Spinal cord (tissue), 10 donors: ENCODE data around the gene OGA. TPM values are rescaled to one million over a fixed set of nuclear protein-coding genes. Genes with fewer than 3 reads are reported as not detected.

Experiments
- DNase-seq, 6 donors: peaks; one replicate each; pipeline versions ENCODE4 v3.0.0 to v3.0.0-alpha.2; 2013 to 2015; ENCODE audit warnings: low spot score in 6 of 6, low read depth in 4 of 6
- H3K27ac ChIP-seq: one replicate; pipeline ENCODE4 v1.5.1; 2013; ENCODE audit warnings: low read depth, low read length, control low read depth
- H3K27me3 ChIP-seq: one replicate; pipeline ENCODE4 v1.6.1; 2013; ENCODE audit warnings: low read length; ENCODE audit not compliant: control insufficient read depth, insufficient read depth
- H3K36me3 ChIP-seq: one replicate; pipeline ENCODE4 v1.6.1; 2013; ENCODE audit warnings: low read length; ENCODE audit not compliant: control insufficient read depth, insufficient read depth
- H3K4me1 ChIP-seq: one replicate; pipeline ENCODE4 v1.6.1; 2013; ENCODE audit warnings: low read length; ENCODE audit not compliant: control insufficient read depth, insufficient read depth
- H3K4me3 ChIP-seq: one replicate; pipeline ENCODE4 v1.5.1; 2013; ENCODE audit warnings: low read depth, low read length, control low read depth
- H3K9me3 ChIP-seq: one replicate; pipeline ENCODE4 v1.6.1; 2013; ENCODE audit warnings: low read length; ENCODE audit not compliant: control insufficient read depth, insufficient read depth
- WGBS: methylation state at CpG from one replicate; pipeline ENCODE4 v1.1.5; 2013; ENCODE audit warnings: missing lambda C conversion rate; ENCODE audit not compliant: insufficient coverage; 5-methylcytosine and 5-hydroxymethylcytosine counted together
- polyA plus RNA-seq, 2 donors: library from polyadenylated mRNA; unstranded; fragments of 120-200 nt; gene quantifications; one replicate each; pipeline ENCODE4 v1.2.1, GENCODE V29; 2013; ENCODE audit not compliant: insufficient read length in 2 of 2
- total RNA-seq, 2 donors: library from RNA; depleted of rRNA in 1 of 2; stranded (reverse); fragments of 120-200 nt in 1 of 2; fragments of >200 nt in 1 of 2; gene quantifications; one replicate each; pipeline versions ENCODE4 v1.2.3 to v1.2.4, GENCODE V29; 2013 to 2014
- donor health status: healthy.

OGA gene
- total and polyA plus RNA-seq, 4 donors, result 173 to 267 (median 195) TPM

DNA sequence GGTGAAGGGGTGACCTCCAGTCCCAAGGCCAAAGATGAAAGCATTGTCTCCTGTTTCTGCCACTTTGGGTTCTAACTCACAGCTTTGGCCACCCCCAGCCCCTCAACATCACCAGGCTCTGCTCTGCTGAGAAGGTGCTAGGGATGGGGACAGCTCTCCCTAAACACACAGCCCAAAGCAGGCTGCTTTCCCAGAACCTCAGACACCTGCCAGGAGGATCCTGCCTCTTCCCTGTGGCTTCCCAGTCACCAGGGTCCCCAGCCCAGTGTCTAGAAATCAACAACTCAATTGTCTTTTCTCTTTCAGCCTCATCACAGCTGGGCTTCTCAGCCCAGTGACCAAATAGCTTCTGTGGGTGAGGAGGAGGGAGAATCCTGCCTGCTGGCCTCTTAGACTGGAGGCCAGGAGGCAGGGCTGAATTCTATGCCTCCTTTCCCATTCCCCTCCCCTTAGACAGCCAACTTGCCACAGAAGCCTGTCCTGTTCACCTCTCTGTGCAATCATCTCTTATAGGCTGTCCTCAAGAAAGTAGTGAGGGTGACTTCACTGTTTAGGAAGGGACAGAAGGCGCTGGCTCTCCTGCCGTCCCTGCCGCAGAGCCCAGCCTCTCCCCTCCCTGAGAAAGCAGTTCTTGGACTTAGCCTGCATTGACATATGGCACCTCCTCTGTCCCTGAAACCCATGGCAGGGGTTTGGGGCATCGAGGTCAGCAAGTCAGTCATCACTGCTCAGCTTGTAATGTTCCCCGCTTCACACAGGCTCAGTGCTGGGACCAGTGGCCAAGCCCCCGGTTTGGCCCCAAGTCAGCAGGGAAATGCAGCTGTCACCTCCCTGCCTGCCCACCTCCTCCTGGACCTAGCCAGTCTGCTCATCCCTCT lies 46.0 kb downstream of the OGA start:
- Histone ChIP-seq H3K36me3 (peaks cover 15% of the 10 kb centered on the region), H3K27me3 (peaks cover 92% of the 10 kb centered on the region), H3K4me1 (peaks cover 28% of the 10 kb centered on the region), H3K9me3 (no peaks in the 10 kb centered on the region), H3K4me3 (no peak overlapping the region), H3K27ac (no peak overlapping the region)
- 71% methylated on average over 6 of the region's 6 CpGs for whole genome bisulfite sequencing
- DNase-seq, result no peak

DNA sequence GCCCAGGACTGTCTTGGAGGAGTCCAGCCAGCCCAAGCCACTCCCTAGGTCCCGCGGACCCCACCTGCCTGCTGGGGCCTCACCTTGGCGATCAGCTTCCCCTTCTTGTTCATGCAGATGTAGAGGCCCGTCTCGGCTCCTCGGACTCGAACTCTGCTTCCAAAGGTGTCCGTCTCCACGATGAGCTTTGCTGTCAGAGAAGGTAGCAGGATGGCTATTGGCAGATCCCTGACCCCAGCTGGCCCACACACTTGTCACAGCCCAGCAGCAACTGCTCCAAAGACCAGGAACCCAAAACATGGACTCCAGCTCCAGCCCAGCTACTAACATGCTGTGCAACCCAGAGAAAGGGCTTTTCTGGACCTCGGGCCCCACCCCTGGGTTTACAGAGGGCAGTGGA lies 46.9 kb downstream of the OGA start:
- DNase-seq, result no peak
- no peaks in the 10 kb centered on the region for H3K9me3 ChIP-seq
- H3K4me1 ChIP-seq, result peaks cover 28% of the 10 kb centered on the region
- H3K27me3 ChIP-seq, result peaks cover 90% of the 10 kb centered on the region
- peaks cover 15% of the 10 kb centered on the region for H3K36me3 ChIP-seq
- no peak overlapping the region for H3K27ac ChIP-seq
- 95% methylated on average over 9 of the region's 10 CpGs for WGBS
- no peak overlapping the region for H3K4me3 ChIP-seq

DNA sequence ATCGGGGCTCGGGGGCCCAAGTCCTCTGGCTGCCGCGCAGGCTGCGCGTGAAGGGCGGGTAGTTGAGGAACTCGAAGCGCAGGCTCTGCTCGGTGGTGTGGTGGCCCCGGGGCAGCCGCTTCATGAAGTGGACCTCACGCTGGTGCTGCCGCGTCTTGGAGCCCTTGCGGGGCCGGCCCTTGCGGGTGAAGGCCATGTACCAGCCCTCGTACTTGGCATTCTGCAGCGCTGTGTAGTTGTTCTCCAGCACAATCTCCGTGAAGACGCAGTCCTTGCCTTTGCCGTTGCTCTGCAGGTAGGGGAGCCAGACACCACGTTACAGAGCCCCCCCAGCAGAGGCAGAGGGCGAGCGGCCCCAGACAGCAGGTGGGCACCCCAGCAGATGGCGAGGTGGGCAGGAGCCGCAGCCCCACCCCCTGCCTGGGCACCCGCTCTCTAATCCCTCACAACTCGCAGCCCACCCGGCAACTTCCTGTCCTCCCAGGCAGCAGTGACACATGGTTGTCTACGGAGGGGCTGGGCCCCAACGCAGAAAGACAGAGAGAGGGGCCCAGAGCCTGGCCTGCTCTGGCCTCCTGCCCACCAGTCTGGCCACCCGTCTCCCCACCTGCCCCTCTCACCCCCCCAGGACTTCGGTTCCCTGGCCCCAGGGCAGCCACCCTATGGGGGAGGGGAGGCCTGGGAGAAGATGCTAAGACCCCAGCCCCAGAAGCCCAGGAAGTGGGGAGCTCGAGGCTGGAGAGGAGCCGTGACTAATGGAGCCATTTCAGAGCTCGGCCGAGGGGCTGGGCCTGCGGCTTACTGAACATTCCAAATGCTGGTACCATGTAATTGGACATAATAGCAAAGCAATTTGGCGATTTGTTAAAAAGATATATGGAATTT lies 47.7 kb downstream of the OGA start:
- Histone ChIP-seq H3K27ac (no peak overlapping the region), H3K9me3 (no peaks in the 10 kb centered on the region), H3K4me1 (peaks cover 27% of the 10 kb centered on the region), H3K36me3 (peaks cover 15% of the 10 kb centered on the region), H3K4me3 (no peak overlapping the region), H3K27me3 (peaks cover 89% of the 10 kb centered on the region)
- WGBS, result 73% methylated on average over 36 of the region's 41 CpGs
- no peak for DNase-seq

DNA sequence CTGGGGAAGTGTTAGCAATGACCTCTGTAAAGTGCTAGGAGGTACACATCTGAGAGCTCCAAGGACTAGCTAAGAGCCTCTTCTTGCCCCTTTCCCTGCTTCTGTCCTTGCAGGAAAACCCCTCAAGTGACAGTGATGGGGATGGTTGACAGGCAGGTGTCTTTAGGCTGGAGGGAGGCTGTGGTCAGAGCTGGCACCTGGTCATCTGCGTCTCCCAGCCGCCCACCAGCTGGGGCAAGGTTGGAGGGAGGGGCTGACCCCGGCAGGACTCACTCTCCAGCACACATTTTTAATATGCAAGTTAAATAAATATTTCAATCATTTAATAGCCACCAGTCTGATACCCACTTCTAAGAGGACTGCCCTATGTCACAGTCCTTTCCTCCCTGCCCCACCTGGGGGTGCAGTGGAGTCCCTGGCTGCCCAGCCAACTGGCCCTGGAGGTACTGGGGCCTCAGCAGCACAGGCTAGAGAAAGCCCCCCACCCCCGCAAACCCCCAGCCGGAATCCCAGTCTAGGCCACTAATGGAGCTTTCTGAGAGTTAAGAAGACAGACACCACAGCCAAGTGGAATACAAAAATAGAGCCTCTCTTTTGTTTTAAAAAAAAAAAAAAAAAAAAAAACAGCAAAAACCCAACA lies 48.6 kb downstream of the OGA start:
- no peak for DNase-seq
- Histone ChIP-seq H3K9me3 (no peaks in the 10 kb centered on the region), H3K4me3 (no peak overlapping the region), H3K27me3 (peaks cover 87% of the 10 kb centered on the region), H3K36me3 (peaks cover 15% of the 10 kb centered on the region), H3K27ac (no peak overlapping the region), H3K4me1 (peaks cover 19% of the 10 kb centered on the region)
- no CpG with 5 or more reads among the region's 5 CpGs for WGBS

DNA sequence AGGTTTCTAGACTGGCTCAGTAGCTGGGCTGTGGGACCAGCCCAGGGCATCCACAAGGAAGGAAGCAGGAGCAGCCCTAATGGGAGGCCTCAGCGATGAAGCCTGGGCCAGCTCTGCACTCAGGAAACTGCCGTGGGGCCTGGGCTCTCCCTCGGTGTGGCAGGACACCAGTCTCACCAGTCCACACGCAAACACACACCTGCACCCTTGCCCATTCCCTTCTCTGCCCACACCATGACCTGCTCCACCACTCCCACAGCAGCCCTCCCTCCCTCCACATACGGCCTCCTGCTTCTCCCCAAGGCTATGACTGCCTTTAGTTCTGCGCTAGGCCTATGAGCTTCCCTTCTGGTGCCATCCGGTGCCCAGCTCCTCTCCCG lies 49.5 kb downstream of the OGA start:
- no peak for DNase-seq
- Histone ChIP-seq H3K9me3 (no peaks in the 10 kb centered on the region), H3K4me1 (peaks cover 12% of the 10 kb centered on the region), H3K36me3 (peaks cover 13% of the 10 kb centered on the region), H3K27me3 (peaks cover 79% of the 10 kb centered on the region), H3K27ac (no peak overlapping the region), H3K4me3 (no peak overlapping the region)
- 80% methylated on average over 8 of the region's 8 CpGs for WGBS

DNA sequence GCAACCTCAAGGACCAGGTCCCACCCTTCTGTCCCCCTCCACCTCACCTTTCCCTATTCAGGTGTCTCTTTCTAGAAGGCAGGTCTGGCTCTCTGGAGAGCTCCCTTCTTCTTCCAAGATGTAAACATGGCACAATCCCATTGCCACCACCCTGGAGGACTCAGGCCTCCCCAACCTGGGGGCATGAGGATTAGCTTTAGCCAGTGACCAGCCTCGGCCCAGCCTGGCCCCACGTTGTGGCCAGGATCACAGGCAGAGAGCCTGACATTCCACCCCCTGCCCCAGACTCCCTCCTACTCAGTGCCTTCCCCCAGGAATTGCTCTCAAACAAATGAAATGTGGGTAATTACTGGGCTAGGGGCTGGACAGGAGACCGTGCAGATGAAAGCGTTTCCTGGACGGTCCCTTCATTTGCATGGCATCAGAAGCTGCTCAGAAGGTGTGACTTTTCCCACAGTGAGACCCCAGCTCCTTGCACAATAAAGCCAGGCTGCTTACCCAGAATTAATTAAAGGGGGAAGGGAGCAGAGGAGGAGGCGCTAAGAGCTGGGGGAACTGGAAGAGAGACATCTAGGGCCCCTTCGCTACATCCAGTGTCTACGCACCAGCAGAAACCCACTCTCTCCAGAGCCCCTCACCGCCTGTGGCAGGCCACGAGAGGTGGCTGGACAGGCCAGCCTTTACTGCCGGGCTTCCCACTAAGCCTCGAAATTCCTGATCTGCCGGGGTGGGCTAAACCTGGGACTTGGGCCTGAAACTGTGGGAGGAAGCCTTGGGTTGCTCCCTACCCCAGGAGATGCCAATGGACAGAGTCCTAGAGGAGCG lies 50.1 kb downstream of the OGA start:
- Histone ChIP-seq H3K36me3 (peaks cover 13% of the 10 kb centered on the region), H3K27ac (no peak overlapping the region), H3K4me1 (peaks cover 9% of the 10 kb centered on the region), H3K9me3 (no peaks in the 10 kb centered on the region), H3K4me3 (no peak overlapping the region), H3K27me3 (peaks cover 74% of the 10 kb centered on the region)
- WGBS, result 46% methylated on average over 11 of the region's 14 CpGs
- no peak for DNase-seq

DNA sequence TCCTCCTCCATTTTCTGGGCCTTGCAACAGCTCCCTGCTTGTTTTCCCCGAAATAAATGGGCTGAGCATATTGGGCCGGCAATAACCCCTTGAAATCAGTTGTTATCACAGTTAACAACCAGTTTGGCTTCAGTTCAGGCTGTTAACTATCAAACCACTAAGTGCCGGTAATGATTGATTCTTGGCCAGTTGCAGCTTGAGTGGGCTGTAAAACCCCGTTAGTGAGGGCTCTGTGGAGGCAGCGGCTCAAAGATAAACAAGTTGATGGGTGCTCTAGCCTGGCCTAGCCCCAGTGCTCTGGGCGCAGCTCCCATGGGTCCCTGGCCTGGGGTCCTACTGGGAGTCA lies 50.7 kb downstream of the OGA start:
- Histone ChIP-seq H3K27ac (no peak overlapping the region), H3K27me3 (peaks cover 68% of the 10 kb centered on the region), H3K9me3 (no peaks in the 10 kb centered on the region), H3K36me3 (peaks cover 13% of the 10 kb centered on the region), H3K4me3 (no peak overlapping the region), H3K4me1 (peaks cover 3% of the 10 kb centered on the region)
- WGBS, result 40% methylated on average over 6 of the region's 6 CpGs
- peak in 1 of 6 donors; percentile 60 for DNase-seq

DNA sequence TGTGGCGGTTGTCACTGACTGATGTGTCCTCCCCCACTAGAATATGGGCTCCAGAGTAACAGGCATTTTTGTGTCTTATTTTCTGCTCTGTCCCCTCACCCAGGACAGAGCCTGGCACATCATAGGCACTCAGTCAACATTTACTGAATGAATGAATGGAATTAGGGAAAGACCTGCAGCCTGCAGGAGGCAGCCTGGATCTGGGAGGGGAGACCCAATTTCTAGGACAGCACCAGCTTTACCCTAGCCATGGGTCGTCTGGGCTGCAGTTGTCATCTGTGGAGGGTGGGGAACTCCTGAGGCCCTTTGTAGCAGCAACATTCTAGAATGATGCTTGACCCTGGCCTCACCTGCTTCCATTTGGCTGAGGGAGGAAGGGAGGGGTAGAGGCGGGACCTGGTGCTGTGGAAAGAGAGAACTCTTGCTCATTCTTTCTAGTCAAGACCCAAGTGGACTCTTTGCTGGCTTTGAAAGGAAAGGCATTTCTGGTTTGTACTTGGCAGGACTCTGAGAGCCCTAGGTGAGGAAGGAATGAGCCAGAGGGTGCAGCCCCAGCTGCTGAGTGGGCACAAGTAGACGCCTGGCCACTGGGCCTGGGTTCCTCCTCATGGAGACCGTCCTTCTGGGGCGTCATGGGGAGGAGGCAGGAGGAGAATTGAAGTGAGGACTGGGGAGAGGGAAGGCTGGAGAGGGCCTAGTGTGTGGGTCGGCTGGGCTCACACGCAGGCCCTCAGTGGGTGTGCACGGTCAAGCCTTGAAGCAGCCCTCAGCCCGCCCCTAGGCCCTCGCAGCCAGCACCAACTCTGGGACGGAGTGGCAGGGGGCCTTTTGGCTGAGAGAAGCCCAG lies 51.3 kb downstream of the OGA start:
- DNase-seq, result no peak
- no peaks in the 10 kb centered on the region for H3K4me1 ChIP-seq
- H3K36me3 ChIP-seq, result peaks cover 13% of the 10 kb centered on the region
- 62% methylated on average over 11 of the region's 12 CpGs for WGBS
- no peaks in the 10 kb centered on the region for H3K9me3 ChIP-seq
- H3K4me3 ChIP-seq, result no peak overlapping the region
- peaks cover 62% of the 10 kb centered on the region for H3K27me3 ChIP-seq
- no peak overlapping the region for H3K27ac ChIP-seq
